Renal cortical epithelial cell (primary cell): ENCODE measurements around the gene TDRD5. TPM values are rescaled to one million over a fixed set of nuclear protein-coding genes. Genes with fewer than 3 reads are reported as not detected.

Source experiments
- total RNA-seq: library from RNA; depleted of rRNA; stranded (reverse); fragments of >200 nt; gene quantifications from 2 replicates; pipeline ENCODE4 v1.2.3, GENCODE V29; 2014

TDRD5 gene
- total RNA-seq, 1 donor from 2014 or later = 0.10 TPM

Other genes starting within 250 kb of the TDRD5 start
- 0.45 TPM in 1 of 2 replicates, not detected in the other for gene AXDND1, start 225.9 kb upstream of the TDRD5 start, total RNA-seq
- gene NPHS2, start 15.9 kb upstream of the TDRD5 start, total RNA-seq = not detected in 2 replicates
- gene FAM163A, start 151.5 kb downstream of the TDRD5 start, total RNA-seq = not detected in 2 replicates